DOHH2 (cell line): ENCODE results near the gene SURF2.

ENCODE experiments used
- CTCF ChIP-seq: fragments of 200-600 bp; sonication (generic); IDR thresholded peaks from one replicate; pipeline ENCODE4 v1.5.1; 2014; ENCODE audit warnings: antibody characterized with exemption, mild to moderate bottlenecking, low read depth, low read length; ENCODE audit not compliant: poor library complexity, severe bottlenecking
- EZH2phosphoT487 ChIP-seq: fragments of 200-600 bp; sonication (generic); IDR thresholded peaks from 2 replicates; pipeline ENCODE4 v1.6.1; 2017; ENCODE audit warnings: borderline replicate concordance, mild to moderate bottlenecking, antibody characterized with exemption, low read length, moderate library complexity, mixed read lengths

- TF ChIP-seq CTCF (peak; percentile 96), EZH2phosphoT487 (no peak)
These were observed 50.3 kb downstream of the SURF2 start for GRCh38 chr9:133406480-133407307.
